Right kidney (tissue), 1 donor: ENCODE measurements around the gene TEAD1.

Experiments
- DNase-seq: peaks from one replicate; pipeline ENCODE4 v3.0.0-alpha.2; 2016

Gene TEAD1

DNA sequence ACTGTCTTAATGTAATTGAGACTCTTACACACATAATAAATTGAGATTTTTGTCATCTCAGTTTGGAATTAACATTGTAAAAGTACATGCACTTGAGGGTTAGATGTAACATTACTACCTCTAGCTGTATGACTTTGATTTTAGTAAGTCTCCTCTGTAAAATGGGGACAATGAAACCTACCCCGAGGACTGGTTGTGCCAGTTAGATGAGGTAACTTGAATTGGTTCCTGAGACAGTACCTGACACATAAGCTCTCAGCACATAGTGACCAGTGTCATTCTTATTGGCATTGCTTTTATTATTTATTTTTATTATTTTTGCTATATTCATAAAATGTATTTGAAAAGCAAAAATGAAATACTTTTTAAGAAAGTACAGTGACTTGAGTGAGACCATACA, 114.8 kb downstream of the TEAD1 start:
- DNase-seq: no peak

DNA sequence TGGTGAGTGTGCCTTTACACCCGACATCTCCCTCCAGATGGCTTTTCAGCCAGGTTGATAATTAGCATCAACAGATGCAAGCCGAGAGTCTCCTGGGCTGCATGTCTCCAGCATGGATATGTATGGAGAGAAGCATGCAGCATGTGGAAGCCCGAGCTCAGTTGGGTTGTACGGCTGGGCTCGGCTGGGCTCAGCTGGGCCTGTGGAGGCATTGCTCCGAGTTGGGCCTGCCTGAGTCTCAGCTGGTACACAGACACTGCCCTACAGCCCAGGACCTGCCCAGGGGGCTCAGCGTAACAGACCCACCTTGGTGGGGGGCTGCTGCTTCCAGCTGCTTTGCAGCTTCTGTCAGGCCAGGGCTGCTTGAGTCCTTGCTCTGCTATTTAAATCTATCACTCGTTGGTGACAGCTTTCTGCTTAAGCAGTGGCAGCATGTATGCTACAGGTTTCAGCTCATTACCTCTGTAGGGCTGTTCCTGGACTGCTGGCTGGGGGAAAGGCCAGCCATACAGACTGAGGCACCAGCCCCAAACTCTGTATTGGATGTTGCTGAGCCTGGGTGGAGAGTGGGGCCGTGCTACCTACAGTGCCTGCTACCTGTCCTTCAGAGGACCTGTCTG, 115.5 kb downstream of the TEAD1 start:
- DNase-seq: no peak

DNA sequence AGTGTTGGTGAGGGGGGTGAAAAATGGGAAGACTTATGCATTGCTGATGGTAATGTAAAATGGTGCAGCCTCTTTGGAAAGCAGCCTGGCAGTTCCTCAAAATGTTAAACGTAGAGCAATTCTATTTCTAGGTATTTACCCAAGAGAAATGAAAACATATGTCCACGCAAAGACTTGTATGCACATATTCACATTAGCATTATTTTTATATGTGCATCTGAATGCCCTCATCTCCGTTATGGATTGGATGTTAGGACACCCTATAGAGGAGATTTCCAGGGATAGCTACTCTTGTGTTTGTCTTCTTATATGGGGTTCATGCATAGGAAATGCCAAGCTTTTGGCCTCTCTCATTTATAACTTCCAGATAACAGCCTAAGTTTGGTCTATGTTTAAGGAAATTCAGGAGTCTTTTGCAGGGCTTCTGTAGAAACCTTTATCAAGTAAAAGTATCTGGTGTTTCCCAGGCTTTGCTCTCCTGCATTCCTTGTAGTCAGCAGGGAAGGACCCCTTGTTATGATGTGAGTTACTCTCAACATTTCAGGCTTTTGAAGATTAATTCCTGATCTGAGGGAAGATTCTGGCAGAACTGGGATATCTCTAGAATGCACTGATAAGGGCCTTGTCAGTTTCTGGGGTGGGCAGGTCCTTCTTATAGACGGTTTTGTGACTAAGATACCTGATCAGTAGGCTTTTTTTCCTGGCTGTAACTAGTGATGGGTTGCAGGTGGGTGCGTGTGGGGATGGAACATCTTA, 116.8 kb downstream of the TEAD1 start:
- DNase-seq: no peak

DNA sequence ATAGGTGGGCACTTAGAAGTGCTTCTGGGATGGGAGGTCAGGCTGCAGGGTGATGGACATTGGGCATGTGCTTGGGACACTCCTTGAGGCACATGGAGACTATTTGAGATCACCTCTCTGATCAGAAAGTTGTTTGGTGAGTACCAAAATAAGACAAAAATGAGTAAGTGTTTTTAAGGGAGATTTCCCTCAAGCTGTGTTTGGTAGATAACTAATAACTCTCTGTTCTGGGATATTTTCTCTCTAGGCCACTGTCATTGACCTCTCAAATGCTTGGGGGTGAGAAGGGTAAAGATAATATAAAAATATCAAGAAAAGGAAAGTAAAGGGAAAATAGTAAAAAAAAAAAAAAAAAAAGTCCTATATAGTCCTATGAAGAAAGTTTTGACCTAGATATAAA, 117.8 kb downstream of the TEAD1 start:
- DNase-seq: no peak

DNA sequence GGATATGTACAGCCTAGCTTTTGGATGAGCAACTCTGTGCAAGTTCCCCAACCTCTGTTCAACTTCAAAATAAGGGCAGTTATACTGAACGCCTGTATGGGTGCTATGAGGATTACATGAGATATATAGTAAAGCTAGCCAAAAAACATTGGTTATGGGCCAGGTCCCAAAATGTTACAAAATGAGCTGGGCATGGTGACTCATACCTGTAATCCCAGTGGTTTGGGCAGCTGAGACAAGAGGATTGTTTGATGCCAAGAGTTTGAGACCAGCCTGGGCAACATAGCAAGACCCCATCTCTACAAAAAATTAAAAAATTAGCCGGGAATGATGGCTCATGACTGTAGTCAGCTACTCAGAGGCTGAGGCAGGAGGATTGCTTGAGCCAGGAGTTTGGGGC, 118.4 kb downstream of the TEAD1 start:
- DNase-seq: no peak

DNA sequence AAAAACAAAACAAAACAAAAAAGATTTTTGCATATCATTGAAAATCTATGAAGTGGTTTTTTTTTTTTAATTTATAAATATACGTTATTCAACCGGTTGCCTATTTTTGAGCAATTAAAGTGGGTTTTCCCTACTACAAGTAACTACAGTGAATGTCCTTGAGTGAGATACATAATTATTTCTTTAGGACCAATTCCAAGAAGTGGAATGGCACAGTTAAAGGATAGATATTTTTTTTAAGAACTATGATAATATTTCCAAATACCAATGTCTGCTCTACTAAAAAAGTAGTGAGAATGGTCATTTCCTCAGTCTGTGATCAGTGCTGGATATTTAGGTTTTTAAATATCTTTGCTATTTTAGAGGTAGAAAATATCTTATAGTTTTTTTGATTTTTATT, 118.8 kb downstream of the TEAD1 start:
- no peak for DNase-seq

DNA sequence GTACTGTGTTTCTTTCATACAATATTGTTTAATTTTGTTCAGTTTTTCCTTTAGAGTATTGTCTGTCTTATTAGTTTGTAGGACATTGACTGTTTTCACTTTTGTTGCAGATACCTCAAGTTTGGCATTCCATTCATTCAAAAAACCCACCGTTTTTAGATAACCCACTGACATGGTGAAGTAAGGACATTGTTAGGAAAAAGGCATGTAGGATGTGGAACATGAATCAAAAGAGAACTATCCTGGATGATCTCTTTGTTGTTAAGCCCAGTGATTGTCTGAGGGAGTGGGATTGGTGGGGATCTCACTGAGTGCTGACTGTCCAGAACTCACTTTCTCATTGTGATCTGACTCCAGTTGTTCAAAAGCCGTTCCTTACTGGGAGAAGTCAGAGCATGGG, 119.3 kb downstream of the TEAD1 start:
- no peak for DNase-seq

DNA sequence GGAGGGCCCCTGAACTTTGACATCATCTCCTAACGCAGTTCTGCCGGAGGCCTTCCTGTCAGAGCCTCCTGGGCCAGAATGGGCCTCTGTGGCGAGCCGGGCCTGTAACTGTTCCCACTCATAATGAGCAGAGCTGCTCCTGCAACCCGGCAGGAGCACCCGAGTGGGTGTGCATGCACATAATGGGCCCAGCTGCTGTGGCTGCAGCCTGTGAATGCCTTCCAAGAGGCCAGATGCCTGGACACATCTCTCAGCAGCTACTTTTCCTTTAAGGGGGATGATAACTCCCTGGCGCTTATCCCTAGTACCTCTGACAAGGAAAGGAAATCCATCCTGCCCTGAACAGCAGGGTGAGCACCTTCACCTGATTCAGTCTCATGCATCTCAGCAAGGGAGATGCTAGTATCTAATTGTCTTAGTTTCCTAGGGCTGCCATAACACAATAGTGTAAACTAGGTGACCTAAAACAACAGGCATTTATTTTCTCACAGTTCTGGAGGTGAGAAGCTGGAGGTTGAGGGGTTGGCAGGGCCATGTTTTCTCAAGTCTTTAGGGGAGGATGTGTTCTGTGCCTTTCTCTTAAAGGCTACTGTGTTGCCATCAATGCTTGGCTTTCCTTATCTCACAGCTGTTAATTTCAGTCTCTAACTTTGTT, 120.5 kb downstream of the TEAD1 start:
- DNase-seq: no peak

DNA sequence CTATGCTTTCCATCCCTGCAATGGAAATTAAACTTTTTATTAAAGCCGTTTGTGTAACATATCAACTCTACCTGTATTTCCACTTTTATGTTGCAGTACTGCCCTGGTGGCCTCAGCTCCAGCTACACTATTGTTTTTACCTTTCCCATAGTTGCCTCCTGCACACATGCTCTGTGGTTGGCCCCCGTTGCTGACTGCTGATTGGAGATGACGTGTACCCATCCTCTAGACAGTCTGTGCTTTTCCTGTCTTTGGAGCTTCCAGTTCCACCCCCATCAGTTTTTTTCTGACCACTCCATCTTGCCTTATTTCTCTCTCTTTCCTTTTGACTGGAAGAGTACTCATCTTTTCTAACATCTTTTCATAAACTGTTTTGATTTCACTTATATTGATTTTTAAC, 123.8 kb downstream of the TEAD1 start:
- no peak for DNase-seq

DNA sequence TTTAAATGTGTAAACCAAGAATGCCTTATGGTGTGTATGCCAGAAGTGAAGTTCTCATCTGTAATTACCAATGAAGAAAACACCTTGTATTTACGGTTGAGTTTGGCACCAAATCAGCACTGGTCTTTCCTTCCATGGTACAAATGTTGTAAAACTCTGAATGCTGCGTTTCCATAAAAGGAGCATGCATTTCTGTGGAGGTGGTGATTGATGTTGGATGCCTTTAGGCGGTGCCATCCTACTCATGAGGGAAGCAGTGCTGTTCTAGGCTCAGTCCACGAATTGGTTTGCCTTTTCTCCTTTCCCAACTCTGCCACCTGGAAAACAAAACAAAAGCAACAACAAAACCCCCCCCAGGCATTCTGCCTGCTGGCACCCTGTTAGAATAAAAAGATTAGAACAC, 124.4 kb downstream of the TEAD1 start:
- no peak for DNase-seq

DNA sequence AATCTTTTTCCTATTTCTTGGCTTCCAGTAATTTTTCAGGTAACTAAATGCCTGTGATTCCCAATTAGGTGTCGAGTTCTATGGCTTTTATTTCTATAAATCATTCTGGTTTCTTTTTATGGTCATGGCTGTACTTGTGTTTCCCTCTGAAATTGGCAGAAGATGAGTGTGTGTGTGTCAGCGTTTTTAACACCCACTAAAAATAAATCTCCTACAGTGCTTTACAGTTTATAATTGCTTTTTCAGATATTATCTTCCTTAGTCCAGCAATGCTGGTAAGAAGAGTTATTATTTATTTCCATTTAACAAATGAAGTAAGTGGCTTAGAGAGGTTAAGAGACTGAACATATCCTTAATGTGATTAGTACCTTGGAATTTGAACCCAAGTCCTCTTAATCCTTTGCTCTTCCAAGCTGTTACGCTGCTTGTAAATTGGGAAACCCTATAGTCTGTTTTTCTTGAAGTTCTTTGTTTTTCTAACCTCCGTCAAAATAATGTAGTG, 125.2 kb downstream of the TEAD1 start:
- no peak for DNase-seq

DNA sequence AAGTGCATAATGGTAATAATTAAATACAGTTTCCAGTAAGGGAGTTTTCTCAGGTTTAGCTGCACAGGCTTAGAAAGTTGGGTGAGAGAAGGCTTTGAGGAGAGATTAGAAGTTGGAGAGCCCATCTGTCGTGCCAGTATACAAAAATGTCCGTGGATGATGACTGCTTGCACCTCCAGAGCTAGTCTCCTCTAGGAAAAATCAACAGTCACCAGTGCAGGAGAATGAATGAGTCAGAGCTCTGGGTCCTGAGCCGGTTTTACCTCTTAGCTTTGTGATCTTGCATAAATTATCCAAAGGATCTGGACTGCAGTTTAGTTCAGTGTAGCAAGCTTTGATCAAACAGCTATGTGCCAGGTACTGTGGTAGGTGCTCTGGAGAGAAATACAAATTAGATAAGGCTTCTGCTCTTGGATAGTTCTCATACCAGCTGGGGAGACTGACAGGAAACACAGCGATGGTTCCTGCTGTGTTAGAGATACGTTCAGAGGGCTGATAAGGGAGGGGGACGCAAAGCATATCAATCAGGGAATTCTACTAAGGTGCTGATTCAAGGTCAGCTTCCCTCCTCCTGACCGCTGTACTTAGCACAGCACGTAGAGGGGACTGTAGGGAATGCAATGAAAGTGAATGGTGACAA, 125.9 kb downstream of the TEAD1 start:
- DNase-seq: peak; percentile 56

DNA sequence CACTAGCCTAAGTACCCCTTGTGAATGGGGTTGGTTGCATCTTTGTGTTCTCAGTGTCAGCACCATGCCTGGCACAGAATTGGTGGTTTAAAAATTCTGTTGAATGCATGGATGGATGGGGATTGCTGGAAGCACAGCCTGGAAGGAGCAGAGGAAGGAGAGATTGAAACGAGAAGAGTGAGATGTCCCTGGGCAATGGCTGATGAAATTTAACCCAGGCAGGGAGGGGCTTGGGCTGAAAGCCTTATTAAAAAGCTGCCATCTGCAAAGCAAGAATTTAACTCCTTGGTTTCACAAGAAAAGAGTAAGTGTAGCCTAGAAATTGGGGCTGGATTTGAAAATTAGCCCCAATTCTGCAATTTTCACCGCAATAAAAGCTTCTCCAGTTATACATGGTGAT, 126.7 kb downstream of the TEAD1 start:
- peak; percentile 52 for DNase-seq

DNA sequence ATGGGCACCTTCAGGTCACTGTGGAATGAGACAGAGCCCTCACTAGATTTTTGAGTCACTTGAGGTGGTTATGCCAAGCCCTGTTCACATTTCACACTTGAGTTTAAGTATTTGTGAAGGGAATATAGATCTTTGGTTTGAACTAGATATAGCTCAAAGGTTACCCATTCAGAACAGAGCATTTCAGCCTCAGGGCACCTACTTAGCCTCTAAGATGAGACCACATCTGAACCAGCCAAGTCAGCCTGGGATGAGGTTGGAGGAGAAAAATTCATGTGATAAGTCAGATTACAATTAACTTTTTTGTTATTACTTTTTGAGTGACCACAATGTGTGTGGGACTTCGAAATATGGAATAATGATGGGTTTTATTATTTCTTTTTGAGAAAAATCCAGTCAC, 127.8 kb downstream of the TEAD1 start:
- no peak for DNase-seq

DNA sequence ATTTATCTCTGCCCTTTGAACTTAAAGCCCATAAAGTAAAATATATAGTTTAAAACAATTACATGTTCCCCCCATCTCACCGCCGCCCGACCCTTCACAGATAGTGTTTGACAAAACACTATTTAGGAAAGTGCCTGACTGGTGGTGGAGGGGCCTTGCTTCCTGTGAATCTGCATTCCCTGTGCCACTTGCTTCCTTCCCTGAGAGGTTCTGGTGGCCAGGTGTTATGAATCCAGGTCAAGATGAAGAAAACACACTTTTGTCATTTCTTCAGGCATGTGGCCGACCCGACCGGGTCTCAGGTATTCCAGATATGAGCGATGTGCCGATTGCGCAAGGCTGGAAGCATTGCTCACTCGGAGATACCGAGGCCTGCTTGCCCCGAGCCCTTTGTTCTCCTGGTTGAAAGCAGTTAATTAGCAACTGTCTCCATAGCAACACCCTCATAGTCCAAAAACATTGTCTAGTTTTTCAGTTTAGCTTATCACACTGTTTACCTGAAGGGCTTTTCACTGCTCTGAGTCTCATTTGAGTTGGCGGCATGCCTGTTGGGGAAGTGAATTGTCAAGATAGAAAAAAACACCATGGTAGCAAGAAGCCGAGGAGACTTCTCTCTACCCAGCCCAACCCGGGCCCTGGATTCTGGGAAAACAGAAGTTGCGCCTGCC, 128.3 kb downstream of the TEAD1 start:
- DNase-seq: peak; percentile 69

DNA sequence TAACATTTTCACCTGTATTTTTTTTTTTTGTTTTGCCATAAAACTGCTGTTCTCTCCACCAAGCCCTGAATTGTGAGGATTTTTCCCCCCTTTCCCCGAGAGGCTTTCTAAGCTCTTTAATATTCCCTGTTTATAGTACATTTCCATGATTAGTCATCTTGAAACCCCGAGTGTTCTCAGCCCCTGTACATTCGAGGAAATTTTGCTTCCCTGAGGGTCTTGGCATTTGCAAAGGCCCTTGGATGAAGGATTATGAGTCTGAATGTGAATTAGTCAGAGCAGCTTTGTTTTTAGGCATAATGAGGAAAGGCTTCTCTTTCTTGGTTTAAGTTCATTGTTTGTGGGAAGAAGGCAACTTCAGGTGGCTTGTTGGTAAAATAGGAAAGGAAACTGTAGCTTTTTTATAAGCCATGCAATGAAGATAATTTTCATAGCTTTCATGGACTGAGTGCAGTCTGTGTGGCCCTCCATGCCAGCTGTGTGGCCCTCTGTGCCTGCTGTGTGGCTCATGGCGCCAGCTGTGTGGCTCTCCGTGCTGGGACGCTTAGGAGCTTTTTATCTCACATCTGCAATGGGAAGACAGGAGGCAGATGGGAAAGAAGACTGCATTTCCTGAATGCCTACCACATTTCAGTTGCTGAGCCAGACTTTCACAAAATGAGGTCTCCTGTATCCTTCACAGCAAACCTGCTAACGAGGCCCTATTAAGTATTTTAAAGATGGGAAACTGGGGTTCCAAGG, 129.0 kb downstream of the TEAD1 start:
- no peak for DNase-seq

DNA sequence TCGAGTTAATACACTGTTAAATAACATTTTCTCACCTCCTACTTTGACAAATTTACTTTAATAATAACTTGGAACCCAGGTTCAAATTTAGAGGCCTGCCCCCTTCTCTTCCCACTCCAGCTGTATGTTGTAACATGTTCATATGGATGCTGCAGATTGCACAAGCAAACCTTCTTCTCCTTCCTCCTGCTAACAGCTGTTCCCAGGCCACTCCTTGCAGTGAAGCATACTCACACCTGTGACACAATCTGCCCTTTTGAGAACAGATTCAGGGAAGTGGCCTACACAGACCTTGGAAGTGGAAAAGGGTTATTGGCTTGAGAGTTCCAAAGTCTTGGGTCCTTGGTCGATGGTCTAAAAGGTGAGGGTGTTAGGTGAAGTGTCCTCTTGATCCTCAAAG, 131.9 kb downstream of the TEAD1 start:
- no peak for DNase-seq

DNA sequence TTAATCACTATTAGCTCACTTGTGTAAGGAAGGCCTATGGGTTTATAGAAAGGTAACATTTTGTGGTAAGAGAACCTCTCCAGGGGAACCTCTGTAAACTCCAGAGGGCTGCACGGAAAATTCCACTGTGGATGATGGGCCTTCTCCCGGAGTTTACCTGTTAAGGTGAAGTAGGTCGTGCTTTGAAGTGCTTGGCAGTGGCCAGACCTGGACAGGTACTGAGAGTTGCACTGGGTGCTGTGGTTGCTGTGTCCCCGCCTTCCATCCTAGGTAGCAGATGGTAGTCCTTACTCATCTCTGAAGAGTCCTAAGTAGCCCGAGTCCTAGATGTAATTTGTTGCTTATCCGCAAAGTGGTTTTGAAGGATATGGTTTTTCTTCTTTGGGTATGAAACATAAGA, 133.4 kb downstream of the TEAD1 start:
- no peak for DNase-seq

DNA sequence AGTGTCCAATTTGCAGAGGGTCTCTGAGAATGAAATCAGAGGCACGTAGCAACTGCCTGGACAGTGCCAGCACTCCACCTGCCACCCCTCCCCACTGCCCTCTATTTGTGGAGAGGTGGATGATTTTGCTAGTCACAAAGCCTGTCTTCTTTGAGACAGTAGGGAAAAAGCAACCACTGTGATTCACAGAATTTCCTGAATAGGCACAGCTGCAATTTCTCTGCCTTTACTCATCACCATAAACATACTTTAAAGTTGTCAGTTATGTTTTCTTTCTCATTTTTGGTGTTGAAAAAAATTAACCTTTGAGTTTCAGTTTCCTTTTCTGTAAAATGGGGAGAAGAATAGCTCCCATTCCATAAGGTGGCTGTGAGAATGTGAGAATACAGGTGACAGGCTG, 134.3 kb downstream of the TEAD1 start:
- no peak for DNase-seq

DNA sequence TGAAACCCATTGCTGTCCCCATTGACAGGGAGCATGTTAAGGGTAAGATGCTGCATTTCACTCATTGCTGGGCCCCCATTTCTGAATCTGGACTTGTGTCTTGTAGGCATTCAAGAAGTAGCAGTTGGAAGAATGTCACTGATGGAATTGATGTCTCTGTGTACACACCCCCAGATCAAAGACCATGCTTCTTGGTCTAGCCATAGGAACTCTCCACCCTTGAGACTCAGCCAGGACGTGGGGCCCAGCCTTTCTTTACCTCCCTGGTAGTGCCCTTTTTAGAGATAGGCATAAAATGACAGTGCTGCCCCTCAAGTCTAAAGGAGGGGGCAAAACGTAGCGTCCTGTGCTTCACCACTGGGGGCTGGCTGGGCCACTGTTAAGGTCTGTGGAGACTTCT, 135.1 kb downstream of the TEAD1 start:
- DNase-seq: no peak

DNA sequence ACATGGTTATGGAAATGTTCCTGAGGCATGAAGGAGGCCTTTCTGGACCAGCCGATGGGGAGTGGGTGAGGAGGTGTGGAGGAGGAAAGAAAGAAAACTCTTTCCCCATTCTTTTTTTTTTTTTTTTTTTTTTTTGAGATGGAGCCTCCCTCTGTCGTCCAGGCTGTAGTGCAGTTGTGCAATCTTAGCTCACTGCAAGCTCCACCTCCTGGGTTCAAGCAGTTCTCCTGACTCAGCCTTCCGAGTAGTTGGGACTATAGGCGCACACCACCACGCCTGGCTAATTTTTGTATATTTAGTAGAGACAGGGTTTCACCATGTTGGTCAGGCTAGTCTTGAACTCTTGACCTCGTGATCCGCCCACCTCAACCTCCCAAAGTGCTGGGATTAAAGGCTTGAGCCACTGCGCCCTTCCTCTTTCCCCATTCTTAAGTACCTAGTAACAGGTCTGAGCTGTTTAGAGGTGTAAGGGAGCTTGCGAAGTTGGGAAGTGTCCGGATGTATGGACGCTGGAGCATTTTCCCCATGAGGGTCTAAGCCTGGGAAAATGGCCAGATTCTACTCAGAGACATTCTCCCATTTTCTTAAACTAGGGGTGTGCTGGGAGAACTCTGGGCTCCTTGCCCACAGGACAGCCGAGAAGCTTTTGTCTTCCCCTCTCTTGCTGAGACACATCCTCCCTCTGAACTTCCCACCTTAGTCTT, 135.8 kb downstream of the TEAD1 start:
- DNase-seq: no peak
